Right lobe of liver (tissue), 6 donors: ENCODE results near the gene IL1RN. TPM values are rescaled to one million over a fixed set of nuclear protein-coding genes. Genes with fewer than 3 reads are reported as not detected.

Experiments used
- ATAC-seq, 4 donors: fragments of 200-7000 bp; cut with Tn5 transposase; one replicate each; pipeline ENCODE4 v1.9.1; 2020; ENCODE audit warnings: mild to moderate bottlenecking in 4 of 4, moderate library complexity in 4 of 4
- DNase-seq, 3 donors: peaks; one replicate each; pipeline ENCODE4 v3.0.0-alpha.2; 2020
- H3K27ac ChIP-seq, 3 donors: fragments of 200-600 bp; one replicate each; pipeline ENCODE4 v1.8.0; 2022
- H3K27me3 ChIP-seq, 2 donors: fragments of 200-600 bp; one replicate each; pipeline ENCODE4 v1.8.0; 2022
- H3K36me3 ChIP-seq, 4 donors: fragments of 200-600 bp; sonication (generic) in 1 of 4; one replicate each; pipeline versions ENCODE4 v1.5.1 to v1.8.0; 2017 to 2022; ENCODE audit warnings: control low read depth in 1 of 4
- H3K4me1 ChIP-seq, 4 donors: fragments of 200-600 bp; sonication (generic) in 1 of 4; one replicate each; pipeline versions ENCODE4 v1.5.1 to v1.8.0; 2017 to 2022; ENCODE audit warnings: control low read depth in 1 of 4
- H3K4me3 ChIP-seq, 3 donors: fragments of 200-600 bp; one replicate each; pipeline ENCODE4 v1.8.0; 2022
- H3K9me3 ChIP-seq, 4 donors: fragments of 200-600 bp; sonication (generic) in 1 of 4; one replicate each; pipeline versions ENCODE4 v1.5.1 to v1.8.0; 2017 to 2022; ENCODE audit warnings: control low read depth in 1 of 4
- CTCF ChIP-seq, 4 donors: fragments of 200-600 bp in 3 of 4; fragments of 450-650 bp in 1 of 4; IDR thresholded peaks; one replicate each; pipeline versions ENCODE4 v1.5.1 to v1.8.0; 2016 to 2022; ENCODE audit warnings: antibody characterized with exemption in 4 of 4, mild to moderate bottlenecking in 2 of 4
- POLR2A ChIP-seq: fragments of 450-650 bp; IDR thresholded peaks from one replicate; pipeline ENCODE4 v1.6.1; 2017; ENCODE audit warnings: antibody characterized with exemption, mild to moderate bottlenecking
- WGBS: methylation state at CpG from one replicate; pipeline ENCODE4 v1.1.6; 2018; ENCODE audit warnings: low coverage, low lambda C conversion rate; ENCODE audit not compliant: insufficient coverage; ENCODE audit errors: missing lambda C conversion rate; 5-methylcytosine and 5-hydroxymethylcytosine counted together
- intact Hi-C, 2 donors: fragments of 100-400 bp; cut with DNase I; formaldehyde crosslinking; loops; one replicate each; pipeline versions ENCODE4 v1.11.2 to v1.14.1; 2022
- total RNA-seq, 6 experiments: library from RNA; depleted of rRNA in 2 of 6; stranded (reverse); fragments of >200 nt in 2 of 6; fragmentation: NEBNext Ultra II Directional in 3 of 6; extraction: Animal tissue kit (Norgen Biotek cat#: 25700) in 3 of 6; gene quantifications; one replicate each; pipeline versions ENCODE4 v1.1.0 to v1.2.4, GENCODE V29; 2016 to 2023
- donor health status: DM: no; HTN: yes; CAD: no.
- donor health status: DM: no; HTN: no; CAD: no.
- donor health status: DM: no; HTN: no; CAD: no.
- donor health status: DM: no; HTN: yes; CAD: no.
- donor health status: DM: no; HTN: yes; CAD: no.

The IL1RN gene
- total RNA-seq, 6 experiments from 2014 or later, result 14.5 to 98.1 (median 43.9) TPM

GRCh38 chr2:113098532-113098931 lies 28.9 kb upstream of the IL1RN start:
- intact Hi-C loops, result no loop called here
- no peaks in the 10 kb centered on the region for H3K27me3 ChIP-seq
- WGBS, result 100% methylated on average over 2 of the region's 6 CpGs
- DNase-seq, result no peak
- no peak for ATAC-seq
- no peaks in the 10 kb centered on the region for H3K4me1 ChIP-seq
- no peaks in the 10 kb centered on the region for H3K36me3 ChIP-seq
- no peak overlapping the region for H3K4me3 ChIP-seq
- no peak for TF ChIP-seq CTCF (IDR thresholded peaks at IDR 0.05)
- no peak for TF ChIP-seq POLR2A
- H3K9me3 ChIP-seq, result no peaks in the 10 kb centered on the region
- H3K27ac ChIP-seq, result no peak overlapping the region

- no peak overlapping the region for H3K4me3 ChIP-seq
- ATAC-seq (no peak), DNase-seq (no peak)
- WGBS, result 94% methylated on average over 2 of the region's 2 CpGs
- no peaks in the 10 kb centered on the region for H3K27me3 ChIP-seq
- no peaks in the 10 kb centered on the region for H3K4me1 ChIP-seq
- H3K27ac ChIP-seq, result no peak overlapping the region
- no peaks in the 10 kb centered on the region for H3K36me3 ChIP-seq
- TF ChIP-seq POLR2A (no peak), CTCF (IDR thresholded peaks at IDR 0.05) (no peak)
- no peaks in the 10 kb centered on the region for H3K9me3 ChIP-seq
- intact Hi-C loops, result no loop called here
Measured at GRCh38 chr2:113102133-113102532, 25.3 kb upstream of the IL1RN start.

GRCh38 chr2:113103277-113103676 lies 24.1 kb upstream of the IL1RN start:
- no peaks in the 10 kb centered on the region for H3K27me3 ChIP-seq
- H3K36me3 ChIP-seq, result no peaks in the 10 kb centered on the region
- WGBS, result 98% methylated on average over 4 of the region's 4 CpGs
- H3K9me3 ChIP-seq, result no peaks in the 10 kb centered on the region
- TF ChIP-seq CTCF (IDR thresholded peaks at IDR 0.05), result no peak
- no peak for TF ChIP-seq POLR2A
- no peak overlapping the region for H3K27ac ChIP-seq
- ATAC-seq, result no peak
- DNase-seq, result no peak
- H3K4me1 ChIP-seq, result no peaks in the 10 kb centered on the region
- no peak overlapping the region for H3K4me3 ChIP-seq
- intact Hi-C loops, result no loop called here

- H3K4me3 ChIP-seq, result no peak overlapping the region
- WGBS, result 29% methylated on average over 1 of the region's 3 CpGs
- H3K27me3 ChIP-seq, result no peaks in the 10 kb centered on the region
- intact Hi-C loops, result no loop called here
- H3K9me3 ChIP-seq, result no peaks in the 10 kb centered on the region
- ATAC-seq, result no peak
- no peaks in the 10 kb centered on the region for H3K36me3 ChIP-seq
- H3K4me1 ChIP-seq, result no peaks in the 10 kb centered on the region
- no peak for DNase-seq
- no peak overlapping the region for H3K27ac ChIP-seq
- no peak for TF ChIP-seq CTCF (IDR thresholded peaks at IDR 0.05)
- TF ChIP-seq POLR2A, result no peak
Measured at GRCh38 chr2:113104054-113104611, 23.3 kb upstream of the IL1RN start.
